HPDE6-E6E7 (cell line): ENCODE measurements around the gene KANK3.

ENCODE experiments used
- DNase-seq: peaks from one replicate; pipeline ENCODE4 v3.0.0; 2011; ENCODE audit warnings: missing footprints; ENCODE audit errors: extremely low spot score

KANK3 gene

GRCh38 chr19:8337728-8338127 is 5.3 kb downstream of the KANK3 start:
- DNase-seq: no peak

GRCh38 chr19:8336660-8337059 is 6.4 kb downstream of the KANK3 start:
- DNase-seq: no peak

DNA sequence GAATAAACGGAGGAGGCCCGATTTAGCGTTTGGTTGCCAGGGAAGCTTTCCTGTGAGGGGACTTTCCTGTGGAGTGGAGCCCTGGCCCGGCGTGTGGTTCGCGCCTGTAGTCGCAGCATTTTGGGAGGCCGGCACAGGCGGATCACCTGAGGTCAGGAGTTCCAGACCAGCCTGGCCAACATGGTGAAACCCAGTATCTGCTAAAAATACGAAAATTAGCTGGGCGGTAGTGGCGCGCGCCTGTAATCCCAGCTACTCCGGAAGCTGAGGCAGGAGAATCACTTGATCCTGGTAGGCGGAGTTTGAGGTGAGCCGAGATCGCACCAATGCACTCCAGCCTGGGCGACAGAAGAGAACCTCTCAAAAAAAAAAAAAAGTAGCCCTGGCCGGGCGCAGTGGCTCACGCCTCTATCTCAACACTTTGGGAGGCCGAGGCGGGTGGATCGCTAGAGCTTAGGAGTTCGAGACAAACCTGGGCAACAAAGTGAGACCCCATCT is 6.9 kb downstream of the KANK3 start:
- DNase-seq: no peak

GRCh38 chr19:8335343-8336071 is 7.6 kb downstream of the KANK3 start:
- DNase-seq: no peak

DNA sequence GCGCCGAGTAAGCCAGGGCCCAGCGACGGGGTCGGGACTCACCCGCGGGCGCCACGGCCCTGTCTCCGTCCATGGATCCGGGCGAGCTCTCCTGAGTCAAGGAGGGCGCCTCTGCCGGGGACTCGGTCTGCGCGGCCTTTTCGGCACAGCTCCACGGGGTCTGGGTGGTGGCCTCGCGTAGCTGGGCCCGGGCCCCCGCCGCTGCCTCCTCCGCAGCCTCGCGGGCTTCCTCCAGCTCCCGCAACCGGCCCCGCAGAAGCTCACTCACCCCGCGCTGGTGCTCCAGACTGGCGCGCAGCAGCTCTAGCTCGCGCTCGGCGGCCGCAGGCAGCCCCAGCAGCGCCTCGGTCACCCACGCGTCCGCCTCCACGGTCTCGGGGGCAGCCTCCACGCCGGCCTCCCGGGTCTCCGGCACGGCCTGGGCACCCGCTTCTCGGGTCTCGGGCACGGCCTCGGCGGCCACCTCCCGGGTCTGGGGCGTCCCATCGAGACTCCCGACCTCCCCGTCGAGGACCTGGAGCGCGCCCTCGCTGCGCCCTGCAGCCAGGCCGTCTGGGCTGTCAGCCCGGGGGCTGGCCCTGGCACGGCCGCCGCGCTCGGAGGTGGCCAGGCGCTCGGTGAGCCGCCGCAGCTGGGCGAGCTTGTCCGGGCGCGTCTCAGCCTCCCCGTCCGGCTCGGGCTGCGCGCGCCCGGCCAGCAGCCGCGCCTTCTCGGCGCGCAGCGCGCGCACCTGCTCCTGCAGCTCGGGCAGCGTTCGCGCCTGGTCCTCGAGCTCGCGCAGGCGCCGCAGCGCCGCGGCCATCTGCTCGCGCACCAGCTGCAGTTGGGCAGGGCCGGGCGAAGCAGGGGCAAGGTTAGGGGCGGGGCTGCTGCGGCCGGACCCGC is 8.4 kb downstream of the KANK3 start:
- peak; percentile 83 for DNase-seq

DNA sequence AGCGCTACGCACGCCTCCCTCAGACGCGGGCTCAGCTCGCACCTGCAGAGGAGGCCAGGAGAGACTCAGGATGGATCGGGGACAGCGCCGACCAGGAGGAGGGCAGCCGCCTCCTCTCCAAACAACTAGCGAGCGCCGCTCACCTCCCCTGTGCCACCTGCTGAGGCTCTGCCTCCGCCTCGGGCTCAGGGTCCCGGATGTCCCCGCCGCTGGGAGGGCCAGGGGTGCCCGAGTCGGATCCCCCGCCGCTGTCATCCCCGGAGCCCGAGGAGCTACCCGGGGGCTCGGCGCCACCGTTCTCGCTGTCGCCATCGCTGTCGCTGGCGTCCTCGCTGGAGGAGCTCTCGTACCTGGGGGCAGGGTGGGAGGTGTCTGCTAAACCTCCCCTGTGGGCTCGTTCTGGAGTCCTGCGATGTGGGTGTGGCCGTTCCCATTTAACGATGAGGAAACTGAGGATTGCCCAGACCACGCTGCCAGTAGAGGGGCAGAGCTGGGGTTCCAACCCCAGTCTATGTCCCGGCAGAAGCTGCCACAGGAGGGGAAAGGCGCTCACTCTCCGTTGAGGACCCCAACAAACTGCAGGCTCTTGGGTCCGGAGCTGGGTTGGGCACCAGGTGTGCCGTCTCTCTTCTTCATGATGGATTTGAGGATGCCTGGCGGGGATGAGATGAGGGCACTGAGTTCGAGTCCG is 9.2 kb downstream of the KANK3 start:
- DNase-seq: no peak

- DNase-seq: no peak
These were observed 9.9 kb downstream of the KANK3 start for GRCh38 chr19:8332976-8333766.

DNA sequence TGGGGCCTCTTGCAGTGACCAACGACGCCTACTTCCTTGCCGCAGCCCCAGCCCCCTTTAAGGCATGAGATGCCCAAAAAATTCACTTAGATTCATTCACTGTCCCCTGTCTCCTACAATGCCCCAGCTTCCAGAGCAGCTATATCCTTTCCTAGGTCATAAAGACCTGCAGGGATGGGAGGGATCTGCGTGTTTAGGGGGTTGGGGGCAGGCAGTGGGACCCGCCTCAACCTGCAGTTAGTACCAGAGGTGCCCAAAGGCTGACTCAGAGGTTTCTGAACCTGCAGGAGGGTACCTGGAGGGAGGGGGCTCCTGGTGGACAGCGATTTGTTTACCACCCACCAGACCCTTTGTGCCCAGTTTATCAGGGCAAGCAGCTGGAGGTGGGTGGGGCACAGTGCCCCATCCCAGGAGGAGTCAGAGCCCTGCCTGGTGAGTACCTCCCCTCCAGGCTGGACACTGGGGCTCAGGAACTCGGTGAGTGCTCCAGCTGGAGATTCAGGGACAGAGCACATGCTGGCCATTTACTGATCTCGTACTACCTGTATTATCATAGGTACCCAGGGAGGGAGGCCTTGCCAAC is 11.7 kb downstream of the KANK3 start:
- DNase-seq: no peak

GRCh38 chr19:8329996-8330395 is 13.1 kb downstream of the KANK3 start:
- no peak for DNase-seq

DNA sequence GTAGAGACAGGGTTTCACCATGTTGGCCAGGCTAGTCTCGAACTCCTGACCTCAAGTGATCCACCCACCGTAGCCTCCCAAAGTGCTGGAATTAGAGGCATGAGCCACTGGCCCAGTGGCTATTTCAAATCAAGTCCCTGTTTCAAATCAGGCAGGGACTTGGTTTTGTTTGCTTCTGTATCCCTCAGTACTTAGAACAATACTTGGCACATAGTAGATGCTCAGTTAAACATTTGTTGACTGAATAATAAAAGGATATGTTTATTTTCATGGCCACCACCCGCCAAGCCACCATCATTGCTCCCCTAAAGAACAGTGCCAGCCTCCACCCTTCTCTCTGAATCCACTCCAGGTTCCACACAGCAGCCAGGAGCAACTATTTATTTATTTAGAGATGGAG is 17.6 kb downstream of the KANK3 start:
- DNase-seq: no peak

DNA sequence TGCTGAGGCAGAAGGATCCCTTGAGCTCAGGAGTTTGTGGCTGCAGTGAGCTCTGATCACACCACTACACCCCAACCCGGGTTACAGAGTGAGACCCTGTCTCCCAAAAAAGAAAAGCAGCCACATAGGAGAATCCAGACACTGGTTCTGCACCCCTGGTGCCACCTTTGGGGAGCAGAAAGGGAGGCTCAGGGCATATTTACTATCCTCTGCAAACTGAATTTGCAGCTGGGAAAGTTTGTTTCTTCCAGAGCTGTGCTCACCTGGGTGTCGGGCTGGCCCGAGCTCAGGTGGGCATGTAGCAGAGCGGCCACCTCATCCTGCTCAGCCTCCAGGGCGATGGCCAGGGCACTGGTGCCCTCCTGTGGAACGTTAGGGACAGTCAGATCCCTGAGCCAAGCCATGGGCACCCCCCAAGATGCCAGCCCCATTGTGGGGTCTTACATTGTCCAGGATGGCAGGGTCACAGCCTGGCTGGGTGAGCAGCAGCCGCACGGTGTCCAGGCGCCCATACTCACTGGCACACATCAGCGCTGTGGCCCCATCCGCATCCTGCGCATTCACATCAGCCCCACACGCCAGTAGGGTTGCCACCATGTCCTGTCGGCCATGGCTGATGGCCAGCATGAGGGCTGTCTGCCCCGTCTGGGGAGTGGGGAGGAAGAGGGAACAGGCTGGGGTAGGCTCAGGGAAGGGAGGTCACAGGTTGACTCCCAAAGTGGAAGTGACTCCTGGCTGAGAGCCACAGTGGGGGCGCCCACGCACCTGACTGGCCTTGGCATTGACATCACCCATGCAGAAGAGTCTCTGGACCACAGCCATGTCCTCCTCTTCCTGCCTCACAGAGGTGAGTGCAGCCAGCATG is 18.6 kb downstream of the KANK3 start:
- DNase-seq: no peak

GRCh38 chr19:8323781-8324185 is 19.3 kb downstream of the KANK3 start:
- no peak for DNase-seq

GRCh38 chr19:8322638-8322997 is 20.4 kb downstream of the KANK3 start:
- DNase-seq: no peak

- DNase-seq: no peak
These were observed 20.9 kb downstream of the KANK3 start for GRCh38 chr19:8321986-8322637.

GRCh38 chr19:8321067-8321985 is 21.7 kb downstream of the KANK3 start, which contains the start of the genes NDUFA7 and RPS28:
NDUFA7 (minus strand) TSS chr19:8321375; CDS start chr19:8321358, 17 bp downstream.
RPS28 (plus strand) TSS chr19:8321496; CDS start chr19:8321531, 35 bp downstream.
- DNase-seq: peak; percentile 82

DNA sequence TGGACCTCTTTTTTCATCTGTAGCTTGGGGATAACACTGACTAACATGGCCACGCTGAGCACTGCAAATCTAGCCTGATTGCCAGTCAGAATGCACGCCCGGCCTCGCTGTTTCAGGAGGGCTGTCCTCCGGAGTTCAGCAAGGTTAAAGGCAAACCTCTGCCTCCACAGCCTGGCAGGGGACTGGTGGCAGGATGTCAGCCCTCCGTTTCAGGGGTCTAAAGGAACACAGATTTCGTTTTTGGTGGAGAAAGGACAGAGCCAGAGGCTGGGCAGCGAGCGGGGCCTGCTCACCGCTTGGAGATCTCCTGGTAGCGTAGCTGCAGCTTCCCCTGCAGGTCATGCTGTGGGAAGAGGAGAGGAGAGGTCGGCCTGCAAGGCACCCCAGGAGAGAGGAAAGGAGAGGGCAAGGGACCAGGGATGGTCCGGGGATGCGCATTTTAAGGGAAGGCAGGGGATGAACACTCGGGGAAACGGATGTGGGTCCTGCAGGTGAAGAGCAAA is 22.4 kb downstream of the KANK3 start:
- DNase-seq: no peak

DNA sequence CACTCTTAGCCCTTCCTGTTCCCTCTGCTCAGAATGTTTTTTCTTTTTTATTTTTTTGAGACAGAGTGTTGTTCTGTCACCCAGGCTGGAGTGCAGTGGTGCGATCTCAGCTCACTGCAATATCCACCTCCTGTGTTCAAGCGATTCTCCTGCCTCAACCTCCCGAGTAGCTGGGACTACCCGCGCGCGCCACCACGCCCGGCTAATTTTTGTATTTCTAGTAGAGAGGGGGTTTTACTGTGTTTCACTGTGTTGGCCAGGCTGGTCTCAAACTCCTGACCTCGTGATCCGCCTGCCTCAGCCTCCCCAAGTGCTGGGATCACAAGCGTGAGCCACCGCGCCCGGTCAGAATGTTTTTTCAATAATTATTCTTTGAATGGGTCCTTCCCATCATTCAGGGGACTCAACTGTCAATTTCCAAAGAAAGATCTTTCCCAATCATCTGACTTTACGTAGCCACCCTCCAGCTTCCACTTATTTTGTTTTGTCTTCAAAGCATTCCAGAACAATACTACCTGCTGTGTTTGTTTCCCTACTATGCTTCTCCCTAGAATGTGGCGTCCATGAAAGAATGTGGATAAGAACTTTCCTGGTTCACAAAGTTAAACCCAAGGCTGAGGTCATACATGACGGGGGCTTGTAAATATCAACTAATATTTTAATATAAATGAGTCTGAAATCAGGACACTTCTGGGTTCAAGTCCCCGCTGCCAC is 23.1 kb downstream of the KANK3 start:
- no peak for DNase-seq
